Smooth muscle cell (in vitro differentiated cells): ENCODE data around the gene CEP95. TPM values are rescaled to one million over a fixed set of nuclear protein-coding genes. Genes with fewer than 3 reads are reported as not detected.
"Not testable (repeated sequence)": the region's sequence is repeated elsewhere in the genome, so short reads cannot be mapped to it uniquely, and the experiment has no call there.

ENCODE experiments used
- DNase-seq: peaks from one replicate; lab custom pipeline; 2025; ENCODE audit not compliant: unreplicated experiment; lab: John Stamatoyannopoulos, UW
- H2AFZ ChIP-seq: fragments of 200-600 bp; sonication (generic); 2 replicates; pipeline ENCODE4 v1.6.0; 2016; ENCODE audit warnings: antibody characterized with exemption, low read depth, mild to moderate bottlenecking
- H3F3A ChIP-seq: fragments of 200-600 bp; sonication (generic); 2 replicates; pipeline ENCODE4 v1.6.0; 2017; ENCODE audit warnings: antibody characterized with exemption, low read depth
- H3K27ac ChIP-seq: fragments of 200-600 bp; sonication (generic); 2 replicates; pipeline ENCODE4 v1.5.1; 2016; ENCODE audit warnings: low read depth, mild to moderate bottlenecking
- H3K27me3 ChIP-seq: fragments of 200-600 bp; sonication (generic); 2 replicates; pipeline ENCODE4 v1.6.1; 2016; ENCODE audit warnings: low read depth, mild to moderate bottlenecking
- H3K36me3 ChIP-seq: fragments of 200-600 bp; sonication (generic); 2 replicates; pipeline ENCODE4 v1.5.1; 2016; ENCODE audit warnings: low read depth
- H3K4me1 ChIP-seq: fragments of 200-600 bp; sonication (generic); 2 replicates; pipeline ENCODE4 v1.5.1; 2016; ENCODE audit warnings: low read depth
- H3K4me2 ChIP-seq: fragments of 200-600 bp; sonication (generic); 2 replicates; pipeline ENCODE4 v1.6.0; 2016; ENCODE audit warnings: mild to moderate bottlenecking
- H3K4me3 ChIP-seq: fragments of 200-600 bp; sonication (generic); 2 replicates; pipeline ENCODE4 v1.5.1; 2016; ENCODE audit warnings: mild to moderate bottlenecking
- H3K79me2 ChIP-seq: fragments of 200-600 bp; sonication (generic); 2 replicates; pipeline ENCODE4 v1.6.0; 2016; ENCODE audit warnings: low read depth, mild to moderate bottlenecking
- H3K9ac ChIP-seq: fragments of 200-600 bp; sonication (generic); 2 replicates; pipeline ENCODE4 v1.6.0; 2016; ENCODE audit warnings: low read depth
- H3K9me3 ChIP-seq: fragments of 200-600 bp; sonication (generic); replicated peaks from 2 replicates; pipeline ENCODE4 v1.5.1; 2016; ENCODE audit warnings: low read depth
- H4K20me1 ChIP-seq: fragments of 200-600 bp; sonication (generic); 2 replicates; pipeline ENCODE4 v1.6.0; 2016; ENCODE audit warnings: low read depth
- WGBS: methylation state at CpG from one replicate; pipeline ENCODE4 v1.1.7; 2016; ENCODE audit warnings: low lambda C conversion rate; 5-methylcytosine and 5-hydroxymethylcytosine counted together
- polyA plus RNA-seq: library from polyadenylated mRNA; unstranded; fragments of >200 nt; fragmentation: Nextera tagmentation; extraction: Ambion mirVana; gene quantifications from 2 replicates; pipeline ENCODE4 v1.2.1, GENCODE V29; 2016
- total RNA-seq: library from RNA; depleted of rRNA; stranded (reverse); fragments of >200 nt; gene quantifications from 2 replicates; pipeline ENCODE4 v1.2.3, GENCODE V29; 2014
- TF ChIP-seq, protein P1 (sequence below): fragments of 200-600 bp; sonication (generic); IDR thresholded peaks from 2 replicates; pipeline ENCODE4 v1.5.1; 2017; ENCODE audit warnings: borderline replicate concordance, mild to moderate bottlenecking, antibody characterized with exemption; ENCODE audit not compliant: insufficient read depth, poor library complexity, severe bottlenecking

CEP95 gene
- total and polyA plus RNA-seq, 2 experiments from 2014 or later: 21.3 to 55.4 TPM

GRCh38 chr17:64459284-64459747 is 47.5 kb upstream of the CEP95 start:
- Histone ChIP-seq H3K27me3 (no peaks in the 10 kb centered on the region), H3K4me2 (no peak overlapping the region), H3K36me3 (no peaks in the 10 kb centered on the region), H3K27ac (no peak overlapping the region), H3K4me1 (no peaks in the 10 kb centered on the region), H3K4me3 (no peak overlapping the region), H4K20me1 (no peaks in the 10 kb centered on the region), H3K79me2 (no peaks in the 10 kb centered on the region), H3K9ac (no peak overlapping the region), H3K9me3 (no peaks in the 10 kb centered on the region), H2AFZ (no peak overlapping the region), H3F3A (no peaks in the 10 kb centered on the region)
- WGBS: 37% methylated on average over 6 of the region's 6 CpGs
- DNase-seq: no peak
- TF ChIP-seq, protein P1, sequence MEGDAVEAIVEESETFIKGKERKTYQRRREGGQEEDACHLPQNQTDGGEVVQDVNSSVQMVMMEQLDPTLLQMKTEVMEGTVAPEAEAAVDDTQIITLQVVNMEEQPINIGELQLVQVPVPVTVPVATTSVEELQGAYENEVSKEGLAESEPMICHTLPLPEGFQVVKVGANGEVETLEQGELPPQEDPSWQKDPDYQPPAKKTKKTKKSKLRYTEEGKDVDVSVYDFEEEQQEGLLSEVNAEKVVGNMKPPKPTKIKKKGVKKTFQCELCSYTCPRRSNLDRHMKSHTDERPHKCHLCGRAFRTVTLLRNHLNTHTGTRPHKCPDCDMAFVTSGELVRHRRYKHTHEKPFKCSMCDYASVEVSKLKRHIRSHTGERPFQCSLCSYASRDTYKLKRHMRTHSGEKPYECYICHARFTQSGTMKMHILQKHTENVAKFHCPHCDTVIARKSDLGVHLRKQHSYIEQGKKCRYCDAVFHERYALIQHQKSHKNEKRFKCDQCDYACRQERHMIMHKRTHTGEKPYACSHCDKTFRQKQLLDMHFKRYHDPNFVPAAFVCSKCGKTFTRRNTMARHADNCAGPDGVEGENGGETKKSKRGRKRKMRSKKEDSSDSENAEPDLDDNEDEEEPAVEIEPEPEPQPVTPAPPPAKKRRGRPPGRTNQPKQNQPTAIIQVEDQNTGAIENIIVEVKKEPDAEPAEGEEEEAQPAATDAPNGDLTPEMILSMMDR: no peak

GRCh38 chr17:64459818-64460217 is 47.0 kb upstream of the CEP95 start:
- not testable (repeated sequence) for H3K27me3 ChIP-seq, H3K4me3 ChIP-seq, H3K4me2 ChIP-seq, H3K9me3 ChIP-seq, H3F3A ChIP-seq, H3K27ac ChIP-seq, DNase-seq, H3K9ac ChIP-seq, H4K20me1 ChIP-seq, H3K36me3 ChIP-seq, H2AFZ ChIP-seq, H3K79me2 ChIP-seq, H3K4me1 ChIP-seq
- 95% methylated on average over 7 of the region's 7 CpGs for WGBS

DNA sequence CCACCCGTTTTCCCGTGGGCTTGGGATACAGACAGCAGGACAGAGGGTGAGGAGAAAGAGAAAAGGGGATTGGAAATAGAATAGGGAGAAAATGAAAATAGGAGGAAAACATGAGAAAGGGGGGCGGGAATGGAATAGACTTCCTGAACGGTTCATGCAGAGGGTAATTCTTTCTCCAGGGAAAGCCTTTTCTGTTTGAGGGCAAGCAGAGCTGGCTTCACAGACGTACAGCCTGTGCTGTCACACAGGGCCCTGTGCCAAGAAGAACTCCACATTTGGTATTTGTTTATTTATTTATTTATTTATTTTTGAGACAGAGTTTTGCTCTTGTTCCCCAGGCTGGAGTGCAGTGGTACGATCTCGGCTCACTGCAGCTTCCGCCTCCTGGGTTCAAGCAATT is 45.8 kb upstream of the CEP95 start:
- no peak overlapping the region for H3K27ac ChIP-seq
- WGBS: 89% methylated on average over 8 of the region's 8 CpGs
- H3F3A ChIP-seq: no peaks in the 10 kb centered on the region
- no peaks in the 10 kb centered on the region for H4K20me1 ChIP-seq
- no peak overlapping the region for H3K9ac ChIP-seq
- H3K4me2 ChIP-seq: no peak overlapping the region
- H3K27me3 ChIP-seq: no peaks in the 10 kb centered on the region
- DNase-seq: no peak
- TF ChIP-seq, protein P1: no peak
- H2AFZ ChIP-seq: no peak overlapping the region
- no peaks in the 10 kb centered on the region for H3K9me3 ChIP-seq
- H3K36me3 ChIP-seq: no peaks in the 10 kb centered on the region
- no peak overlapping the region for H3K4me3 ChIP-seq
- no peaks in the 10 kb centered on the region for H3K79me2 ChIP-seq
- no peaks in the 10 kb centered on the region for H3K4me1 ChIP-seq

DNA sequence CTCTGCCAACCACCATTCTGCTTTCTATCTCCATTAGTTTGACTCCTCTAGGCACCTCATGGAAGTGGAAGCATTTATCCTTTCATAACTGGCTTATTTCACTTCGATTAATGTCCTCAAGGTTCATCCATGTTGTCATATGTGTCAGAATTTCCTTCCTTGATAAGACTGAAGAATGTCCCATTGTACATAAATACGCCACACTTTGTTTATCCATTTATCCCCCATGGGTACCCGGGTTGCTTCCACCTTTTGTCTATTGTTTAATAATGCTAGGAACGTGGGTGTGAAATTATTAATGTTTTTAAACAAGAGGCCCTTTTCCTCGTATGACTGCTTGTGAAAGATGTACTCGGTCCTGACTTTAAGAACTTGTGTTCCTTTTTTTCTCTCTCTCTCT is 45.0 kb upstream of the CEP95 start:
- 91% methylated on average over 6 of the region's 6 CpGs for WGBS
- Histone ChIP-seq H3F3A (no peaks in the 10 kb centered on the region), H2AFZ (no peak overlapping the region), H3K9me3 (no peaks in the 10 kb centered on the region), H3K4me1 (no peaks in the 10 kb centered on the region), H4K20me1 (no peaks in the 10 kb centered on the region), H3K4me3 (no peak overlapping the region), H3K9ac (no peak overlapping the region), H3K36me3 (no peaks in the 10 kb centered on the region), H3K27ac (no peak overlapping the region), H3K4me2 (no peak overlapping the region), H3K27me3 (no peaks in the 10 kb centered on the region), H3K79me2 (no peaks in the 10 kb centered on the region)
- DNase-seq: no peak
- TF ChIP-seq, protein P1: no peak
